Measurements from ENCODE around the gene RPL34.

Gene RPL34

DNA sequence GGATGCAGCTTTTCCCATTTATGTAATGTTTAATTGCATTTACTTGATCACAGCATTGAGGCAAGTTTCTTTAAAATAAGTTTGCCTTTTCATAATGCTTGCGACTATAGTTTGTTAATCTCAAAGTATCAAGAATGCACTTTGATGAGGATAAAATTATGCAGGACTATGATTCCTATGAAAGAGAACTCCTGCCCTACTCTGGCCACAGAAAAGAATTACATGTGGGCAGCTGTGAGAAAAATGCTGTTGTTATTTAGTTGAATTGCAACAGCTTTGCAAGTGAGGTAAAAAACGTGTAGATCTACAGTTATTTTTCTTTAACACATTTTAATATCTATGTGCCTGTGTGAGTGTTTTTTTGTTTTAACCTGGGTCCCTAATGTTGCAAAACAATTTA lies 17.5 kb downstream of the RPL34 start:
- TF ChIP-seq NFIC (IDR thresholded peaks at IDR 0.05), result no peak
- no peak for TF ChIP-seq RAD21 (IDR thresholded peaks at IDR 0.05; ENCODE audit: low read depth)
- TF ChIP-seq FOXM1 (IDR thresholded peaks at IDR 0.05; ENCODE audit: borderline replicate concordance, low read depth), result no peak
- no peak for TF ChIP-seq TEAD4 (IDR thresholded peaks at IDR 0.05)
- TF ChIP-seq YY1 (IDR thresholded peaks at IDR 0.05; ENCODE audit: low read depth), result no peak
- TF ChIP-seq, protein P1, sequence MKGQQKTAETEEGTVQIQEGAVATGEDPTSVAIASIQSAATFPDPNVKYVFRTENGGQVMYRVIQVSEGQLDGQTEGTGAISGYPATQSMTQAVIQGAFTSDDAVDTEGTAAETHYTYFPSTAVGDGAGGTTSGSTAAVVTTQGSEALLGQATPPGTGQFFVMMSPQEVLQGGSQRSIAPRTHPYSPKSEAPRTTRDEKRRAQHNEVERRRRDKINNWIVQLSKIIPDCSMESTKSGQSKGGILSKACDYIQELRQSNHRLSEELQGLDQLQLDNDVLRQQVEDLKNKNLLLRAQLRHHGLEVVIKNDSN (IDR thresholded peaks at IDR 0.05), result no peak
- no peak for TF ChIP-seq EP300 (IDR thresholded peaks at IDR 0.05; ENCODE audit: borderline replicate concordance)
- TF ChIP-seq, protein P2, sequence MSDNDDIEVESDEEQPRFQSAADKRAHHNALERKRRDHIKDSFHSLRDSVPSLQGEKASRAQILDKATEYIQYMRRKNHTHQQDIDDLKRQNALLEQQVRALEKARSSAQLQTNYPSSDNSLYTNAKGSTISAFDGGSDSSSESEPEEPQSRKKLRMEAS (IDR thresholded peaks at IDR 0.05), result no peak
- TF ChIP-seq TCF12 (IDR thresholded peaks at IDR 0.05; ENCODE audit: low read depth), result no peak
- no peak for TF ChIP-seq CEBPB (IDR thresholded peaks at IDR 0.05)
- no peak for TF ChIP-seq EGR1 (IDR thresholded peaks at IDR 0.05)
- no peak for TF ChIP-seq TAF1 (IDR thresholded peaks at IDR 0.05; ENCODE audit: low read depth)
- no peak for TF ChIP-seq ZBTB7A (IDR thresholded peaks at IDR 0.05; ENCODE audit: low read depth)
- TF ChIP-seq CREB1 (IDR thresholded peaks at IDR 0.05; ENCODE audit: low read depth), result no peak
- TF ChIP-seq, protein P3, sequence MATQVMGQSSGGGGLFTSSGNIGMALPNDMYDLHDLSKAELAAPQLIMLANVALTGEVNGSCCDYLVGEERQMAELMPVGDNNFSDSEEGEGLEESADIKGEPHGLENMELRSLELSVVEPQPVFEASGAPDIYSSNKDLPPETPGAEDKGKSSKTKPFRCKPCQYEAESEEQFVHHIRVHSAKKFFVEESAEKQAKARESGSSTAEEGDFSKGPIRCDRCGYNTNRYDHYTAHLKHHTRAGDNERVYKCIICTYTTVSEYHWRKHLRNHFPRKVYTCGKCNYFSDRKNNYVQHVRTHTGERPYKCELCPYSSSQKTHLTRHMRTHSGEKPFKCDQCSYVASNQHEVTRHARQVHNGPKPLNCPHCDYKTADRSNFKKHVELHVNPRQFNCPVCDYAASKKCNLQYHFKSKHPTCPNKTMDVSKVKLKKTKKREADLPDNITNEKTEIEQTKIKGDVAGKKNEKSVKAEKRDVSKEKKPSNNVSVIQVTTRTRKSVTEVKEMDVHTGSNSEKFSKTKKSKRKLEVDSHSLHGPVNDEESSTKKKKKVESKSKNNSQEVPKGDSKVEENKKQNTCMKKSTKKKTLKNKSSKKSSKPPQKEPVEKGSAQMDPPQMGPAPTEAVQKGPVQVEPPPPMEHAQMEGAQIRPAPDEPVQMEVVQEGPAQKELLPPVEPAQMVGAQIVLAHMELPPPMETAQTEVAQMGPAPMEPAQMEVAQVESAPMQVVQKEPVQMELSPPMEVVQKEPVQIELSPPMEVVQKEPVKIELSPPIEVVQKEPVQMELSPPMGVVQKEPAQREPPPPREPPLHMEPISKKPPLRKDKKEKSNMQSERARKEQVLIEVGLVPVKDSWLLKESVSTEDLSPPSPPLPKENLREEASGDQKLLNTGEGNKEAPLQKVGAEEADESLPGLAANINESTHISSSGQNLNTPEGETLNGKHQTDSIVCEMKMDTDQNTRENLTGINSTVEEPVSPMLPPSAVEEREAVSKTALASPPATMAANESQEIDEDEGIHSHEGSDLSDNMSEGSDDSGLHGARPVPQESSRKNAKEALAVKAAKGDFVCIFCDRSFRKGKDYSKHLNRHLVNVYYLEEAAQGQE (IDR thresholded peaks at IDR 0.05; ENCODE audit: low read depth), result no peak

DNA sequence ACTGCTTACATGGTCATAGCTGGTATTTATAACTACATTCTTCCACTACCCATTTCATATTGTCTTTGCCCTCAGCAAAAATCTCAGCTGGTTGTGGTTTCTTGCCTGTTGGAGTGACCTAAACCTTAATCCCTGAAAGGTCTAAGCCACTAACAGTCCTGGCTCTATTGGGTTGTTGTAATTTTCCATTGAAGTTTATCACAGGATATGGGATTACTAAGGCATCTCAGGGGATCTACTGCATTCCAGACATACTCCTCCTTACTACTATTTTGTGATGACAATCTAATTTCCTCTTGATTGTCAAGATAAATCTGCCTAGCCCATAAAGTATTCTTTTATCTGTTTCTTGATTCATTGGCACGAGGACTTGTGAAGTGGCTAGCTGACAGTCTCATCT lies 23.9 kb downstream of the RPL34 start:
- TF ChIP-seq TEAD4 (IDR thresholded peaks at IDR 0.05), result no peak
- no peak for TF ChIP-seq CEBPB (IDR thresholded peaks at IDR 0.05)
- no peak for TF ChIP-seq FOXM1 (IDR thresholded peaks at IDR 0.05; ENCODE audit: borderline replicate concordance, low read depth)
- TF ChIP-seq, protein P2 (IDR thresholded peaks at IDR 0.05), result no peak
- TF ChIP-seq ZBTB7A (IDR thresholded peaks at IDR 0.05; ENCODE audit: low read depth), result no peak
- no peak for TF ChIP-seq TCF12 (IDR thresholded peaks at IDR 0.05; ENCODE audit: low read depth)
- TF ChIP-seq NFIC (IDR thresholded peaks at IDR 0.05), result no peak
- TF ChIP-seq, protein P3 (IDR thresholded peaks at IDR 0.05; ENCODE audit: low read depth), result no peak
- TF ChIP-seq EP300 (IDR thresholded peaks at IDR 0.05; ENCODE audit: borderline replicate concordance), result no peak
- TF ChIP-seq, protein P1 (IDR thresholded peaks at IDR 0.05), result no peak
- no peak for TF ChIP-seq EGR1 (IDR thresholded peaks at IDR 0.05)
- no peak for TF ChIP-seq RAD21 (IDR thresholded peaks at IDR 0.05; ENCODE audit: low read depth)
- no peak for TF ChIP-seq CREB1 (IDR thresholded peaks at IDR 0.05; ENCODE audit: low read depth)

DNA sequence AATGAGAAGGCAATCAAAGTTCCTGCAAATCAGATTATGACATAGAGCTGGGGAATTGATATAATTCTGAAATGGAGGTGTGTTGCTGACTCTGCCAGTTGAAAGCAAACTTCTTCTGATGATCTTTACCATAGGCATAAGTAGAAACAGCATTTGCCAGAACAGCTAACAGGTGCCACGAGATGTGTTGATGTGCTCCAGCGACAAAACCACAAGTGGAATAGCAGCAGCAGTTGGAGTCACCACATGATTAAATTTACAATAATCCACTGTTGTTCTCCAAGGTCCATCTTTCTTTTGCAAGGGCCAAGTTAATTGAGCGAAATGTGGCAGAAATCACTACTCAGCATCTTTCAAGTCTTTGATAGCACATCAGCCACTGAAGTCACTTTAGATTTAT lies 26.3 kb downstream of the RPL34 start:
- TF ChIP-seq, protein P3 (IDR thresholded peaks at IDR 0.05; ENCODE audit: low read depth), result no peak

DNA sequence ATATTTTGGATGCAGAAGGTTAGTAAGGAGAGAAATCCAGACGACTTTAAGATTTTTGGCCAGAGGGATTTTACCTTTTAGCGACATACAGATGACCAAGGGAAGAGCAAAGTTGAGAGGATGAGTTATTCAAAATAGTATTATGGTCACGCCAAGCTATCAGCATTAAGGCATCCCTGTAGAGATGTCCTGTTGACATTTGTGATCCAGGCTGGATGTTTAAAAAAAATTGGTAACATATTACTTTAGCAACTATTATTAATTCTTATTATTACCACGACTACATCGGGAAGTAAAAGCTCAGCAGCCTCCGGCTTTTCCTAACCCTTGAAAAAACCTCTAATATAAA lies 29.5 kb downstream of the RPL34 start:
- TF ChIP-seq ZBTB7A (IDR thresholded peaks at IDR 0.05; ENCODE audit: low read depth) (no peak), YY1 (IDR thresholded peaks at IDR 0.05; ENCODE audit: low read depth) (no peak), EP300 (IDR thresholded peaks at IDR 0.05; ENCODE audit: borderline replicate concordance) (no peak), CEBPB (IDR thresholded peaks at IDR 0.05) (no peak), EGR1 (IDR thresholded peaks at IDR 0.05) (no peak), NFIC (IDR thresholded peaks at IDR 0.05) (no peak), CREB1 (IDR thresholded peaks at IDR 0.05; ENCODE audit: low read depth) (no peak), TCF12 (IDR thresholded peaks at IDR 0.05; ENCODE audit: low read depth) (no peak), FOXM1 (IDR thresholded peaks at IDR 0.05; ENCODE audit: borderline replicate concordance, low read depth) (no peak), TEAD4 (IDR thresholded peaks at IDR 0.05) (no peak)
- TF ChIP-seq, protein P2 (IDR thresholded peaks at IDR 0.05), result no peak
- TF ChIP-seq, protein P1 (IDR thresholded peaks at IDR 0.05), result no peak

Data from Ishikawa (cell line).